ENCODE results near the gene ANAPC4.

Gene ANAPC4

DNA sequence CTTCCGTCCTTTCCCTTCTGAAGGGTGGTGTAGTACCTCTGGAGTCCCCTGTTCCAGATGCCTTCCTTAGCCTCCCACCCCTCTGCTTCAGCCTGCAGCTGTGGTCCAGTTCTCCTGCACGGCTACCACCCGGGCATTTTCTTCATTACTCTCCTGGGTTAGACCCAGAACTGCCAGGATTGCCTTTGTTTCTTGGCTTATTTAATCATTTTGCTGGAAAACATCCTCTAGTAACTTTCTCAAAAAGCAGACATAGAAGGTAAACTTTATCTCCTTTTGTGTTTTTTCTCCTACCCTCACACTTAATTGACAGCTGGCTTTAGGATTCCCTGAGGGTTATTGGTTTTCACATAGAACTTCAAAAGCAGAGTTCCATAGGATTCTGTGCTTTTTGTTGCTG is 20.2 kb downstream of the ANAPC4 start:
- TF ChIP-seq, protein P1, sequence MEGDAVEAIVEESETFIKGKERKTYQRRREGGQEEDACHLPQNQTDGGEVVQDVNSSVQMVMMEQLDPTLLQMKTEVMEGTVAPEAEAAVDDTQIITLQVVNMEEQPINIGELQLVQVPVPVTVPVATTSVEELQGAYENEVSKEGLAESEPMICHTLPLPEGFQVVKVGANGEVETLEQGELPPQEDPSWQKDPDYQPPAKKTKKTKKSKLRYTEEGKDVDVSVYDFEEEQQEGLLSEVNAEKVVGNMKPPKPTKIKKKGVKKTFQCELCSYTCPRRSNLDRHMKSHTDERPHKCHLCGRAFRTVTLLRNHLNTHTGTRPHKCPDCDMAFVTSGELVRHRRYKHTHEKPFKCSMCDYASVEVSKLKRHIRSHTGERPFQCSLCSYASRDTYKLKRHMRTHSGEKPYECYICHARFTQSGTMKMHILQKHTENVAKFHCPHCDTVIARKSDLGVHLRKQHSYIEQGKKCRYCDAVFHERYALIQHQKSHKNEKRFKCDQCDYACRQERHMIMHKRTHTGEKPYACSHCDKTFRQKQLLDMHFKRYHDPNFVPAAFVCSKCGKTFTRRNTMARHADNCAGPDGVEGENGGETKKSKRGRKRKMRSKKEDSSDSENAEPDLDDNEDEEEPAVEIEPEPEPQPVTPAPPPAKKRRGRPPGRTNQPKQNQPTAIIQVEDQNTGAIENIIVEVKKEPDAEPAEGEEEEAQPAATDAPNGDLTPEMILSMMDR (IDR thresholded peaks at IDR 0.05), result no peak

DNA sequence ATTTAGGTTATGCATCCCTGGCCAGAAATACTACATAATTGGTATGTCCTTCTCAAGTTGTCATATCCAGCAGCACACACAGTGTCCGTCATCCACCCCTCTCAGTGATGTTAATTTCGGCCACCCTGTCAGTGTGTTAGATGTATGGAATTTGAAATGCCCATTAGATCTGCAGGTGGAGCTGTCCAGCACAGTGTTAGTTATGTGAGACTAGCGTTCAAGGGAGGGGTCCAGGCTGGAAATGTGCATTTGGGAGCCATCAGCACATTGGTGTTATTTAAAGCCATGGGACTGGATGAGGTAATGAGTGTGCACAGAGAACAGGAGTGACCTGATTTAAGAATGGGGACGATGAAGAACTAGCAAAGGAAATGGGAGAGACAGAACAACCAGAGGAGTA is 22.4 kb downstream of the ANAPC4 start:
- TF ChIP-seq, protein P1 (IDR thresholded peaks at IDR 0.05), result no peak

DNA sequence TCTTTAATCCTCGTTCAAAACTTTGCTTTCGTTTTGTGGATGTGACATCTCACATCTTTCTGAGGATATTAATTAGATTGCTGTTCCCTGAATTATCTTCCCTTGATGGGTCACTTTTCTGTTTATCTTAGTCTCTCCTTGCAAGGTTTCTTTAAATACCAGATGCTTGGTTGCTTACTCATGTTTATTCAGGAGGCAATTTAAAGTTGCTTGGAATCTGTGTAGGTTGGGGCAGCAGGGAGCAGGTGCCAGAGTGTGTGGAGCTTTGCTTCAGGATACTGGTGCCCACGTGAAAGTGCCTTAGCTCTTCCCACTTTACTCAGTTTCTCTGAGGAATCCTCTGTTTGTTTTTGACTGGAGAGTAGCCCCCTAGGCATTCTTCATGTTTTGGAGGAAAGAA is 24.0 kb downstream of the ANAPC4 start:
- TF ChIP-seq, protein P1 (IDR thresholded peaks at IDR 0.05), result no peak

DNA sequence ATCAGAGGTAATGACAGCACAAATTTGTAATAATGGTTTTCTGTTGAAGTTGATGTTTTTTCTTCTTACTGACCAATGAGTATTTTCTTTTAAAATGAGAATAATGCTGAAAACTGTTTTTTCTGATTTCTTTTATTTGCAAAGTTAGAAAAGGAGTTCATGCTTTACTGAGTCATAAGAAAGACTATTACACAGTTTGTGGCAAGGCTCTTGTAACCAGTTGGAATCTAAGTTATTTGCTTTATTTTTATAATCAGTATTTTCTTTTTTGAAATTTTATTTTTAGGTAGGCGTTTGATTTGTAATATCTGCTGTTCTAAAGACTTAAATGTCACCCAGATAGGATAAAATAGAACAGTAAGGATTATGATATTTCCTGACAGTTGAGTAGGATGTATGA is 25.5 kb downstream of the ANAPC4 start:
- TF ChIP-seq, protein P1 (IDR thresholded peaks at IDR 0.05), result no peak

DNA sequence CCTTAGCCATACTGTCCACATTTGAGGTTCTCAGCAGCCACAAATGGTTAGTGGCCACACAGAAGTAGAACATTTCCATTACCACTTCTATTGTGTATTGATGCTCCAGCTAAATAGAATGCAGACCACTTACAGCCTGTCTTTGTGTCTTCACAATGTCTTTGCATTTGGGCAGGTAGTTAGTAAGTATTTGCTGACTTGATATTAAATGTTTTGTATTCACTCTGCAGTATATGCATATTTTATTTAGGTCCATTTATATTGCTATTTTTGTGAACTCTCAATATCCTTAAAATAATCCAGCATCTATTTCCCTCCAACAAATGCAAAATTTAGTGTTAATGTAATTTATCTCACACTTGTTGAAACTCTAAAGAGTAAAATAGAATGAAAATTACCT is 26.6 kb downstream of the ANAPC4 start:
- TF ChIP-seq, protein P1 (IDR thresholded peaks at IDR 0.05), result no peak

DNA sequence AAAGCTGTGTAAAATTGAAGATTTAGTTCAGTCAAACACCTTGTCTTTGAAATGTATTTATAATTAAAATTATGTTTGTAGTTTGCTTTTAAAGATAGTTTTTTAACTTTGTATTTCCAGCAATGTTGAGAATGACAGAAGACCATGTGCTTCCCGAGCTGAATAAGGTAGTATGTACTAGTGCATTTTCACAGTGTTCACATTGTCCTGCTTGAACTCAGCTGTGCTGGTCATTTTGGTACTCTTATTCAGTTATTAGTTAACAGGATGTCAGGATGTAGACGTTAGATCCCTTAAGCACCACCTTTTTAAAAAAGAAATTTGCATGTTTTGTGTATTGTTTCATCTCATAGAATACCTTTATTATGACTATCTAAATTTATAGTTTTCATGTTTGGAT is 28.4 kb downstream of the ANAPC4 start:
- TF ChIP-seq, protein P1 (IDR thresholded peaks at IDR 0.05), result no peak

DNA sequence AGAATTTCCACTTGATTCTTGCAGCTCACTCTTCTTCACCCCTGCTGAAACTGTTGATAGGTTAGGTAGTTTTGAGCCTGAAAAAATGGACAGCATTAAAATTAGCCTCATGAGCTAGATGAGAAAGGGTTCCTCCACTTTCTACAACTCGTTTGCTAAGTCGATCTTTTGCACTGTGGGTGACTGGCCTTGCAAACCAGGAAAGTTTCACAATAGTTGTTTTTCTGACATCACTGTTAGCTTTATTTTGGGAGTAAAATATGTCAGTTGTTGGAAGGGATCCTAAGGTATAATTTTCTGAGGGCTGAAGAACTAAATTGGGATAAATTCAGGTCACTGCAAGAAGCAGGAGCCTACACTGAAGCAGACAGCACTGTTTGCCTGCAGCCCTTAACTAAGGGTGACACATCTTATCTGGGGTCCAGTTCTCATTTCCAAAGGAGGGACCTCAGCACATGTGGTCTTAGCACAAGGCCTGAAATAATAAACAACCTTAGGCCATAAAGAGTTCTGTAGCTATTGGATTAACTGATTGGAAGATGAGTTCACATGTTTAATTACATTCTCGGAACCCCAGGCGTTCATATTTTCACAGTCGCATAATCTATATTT is 29.1 kb downstream of the ANAPC4 start:
- TF ChIP-seq, protein P1 (IDR thresholded peaks at IDR 0.05), result no peak

All from LNCAP (cell line).